ENCODE data around the gene STXBP2. TPM values are rescaled to one million over a fixed set of nuclear protein-coding genes. Genes with fewer than 3 reads are reported as not detected.

The STXBP2 gene
- total and polyA plus RNA-seq, 4 donors, result 25.9 to 32.7 (median 27.2) TPM

DNA sequence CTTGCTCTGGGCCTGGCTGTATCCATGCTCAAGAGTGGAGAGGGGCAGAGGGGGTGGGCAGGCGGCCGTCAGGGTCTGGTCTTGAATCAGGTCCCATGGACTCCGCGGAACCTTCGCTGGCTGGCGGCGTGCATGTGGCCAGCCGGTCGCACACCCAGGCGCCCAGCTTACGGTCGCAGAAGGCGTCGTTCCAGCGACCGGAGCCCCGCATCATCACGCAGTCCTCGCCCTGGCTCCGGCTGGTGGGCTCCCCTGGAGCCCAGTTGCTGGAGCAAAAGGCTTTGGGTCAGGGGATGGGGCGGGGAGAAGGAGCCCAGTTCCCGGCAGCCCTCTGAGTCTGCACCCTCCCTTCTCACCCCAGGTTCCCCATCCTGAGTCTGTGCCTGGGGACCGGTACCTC, 52.3 kb downstream of the STXBP2 start:
- Histone ChIP-seq H3K27ac (ENCODE audit: low read depth in 1 of 2, low read length in 2 of 2) (no peak overlapping the region), H3K4me3 (ENCODE audit: low read depth in 1 of 3, low read length in 3 of 3) (no peak overlapping the region), H3K4me1 (ENCODE audit: control insufficient read depth in 4 of 4, insufficient read depth in 4 of 4, low read length in 3 of 4) (no peaks in the 10 kb centered on the region), H3K36me3 (ENCODE audit: control insufficient read depth in 4 of 4, insufficient read depth in 3 of 4, low read depth in 1 of 4, low read length in 3 of 4) (no peaks in the 10 kb centered on the region), H3K9me3 (ENCODE audit: control insufficient read depth in 4 of 4, low read length in 3 of 4) (no peaks in the 10 kb centered on the region), H3K9ac (ENCODE audit: low read depth in 1 of 2, low read length in 2 of 2) (no peak overlapping the region), H3K27me3 (ENCODE audit: control insufficient read depth in 4 of 4, insufficient read depth in 4 of 4, low read length in 3 of 4) (no peaks in the 10 kb centered on the region)
- 34% methylated on average over 23 of the region's 23 CpGs for WGBS
- no peak for DNase-seq (ENCODE audit: low spot score)
- TF ChIP-seq, protein P1, sequence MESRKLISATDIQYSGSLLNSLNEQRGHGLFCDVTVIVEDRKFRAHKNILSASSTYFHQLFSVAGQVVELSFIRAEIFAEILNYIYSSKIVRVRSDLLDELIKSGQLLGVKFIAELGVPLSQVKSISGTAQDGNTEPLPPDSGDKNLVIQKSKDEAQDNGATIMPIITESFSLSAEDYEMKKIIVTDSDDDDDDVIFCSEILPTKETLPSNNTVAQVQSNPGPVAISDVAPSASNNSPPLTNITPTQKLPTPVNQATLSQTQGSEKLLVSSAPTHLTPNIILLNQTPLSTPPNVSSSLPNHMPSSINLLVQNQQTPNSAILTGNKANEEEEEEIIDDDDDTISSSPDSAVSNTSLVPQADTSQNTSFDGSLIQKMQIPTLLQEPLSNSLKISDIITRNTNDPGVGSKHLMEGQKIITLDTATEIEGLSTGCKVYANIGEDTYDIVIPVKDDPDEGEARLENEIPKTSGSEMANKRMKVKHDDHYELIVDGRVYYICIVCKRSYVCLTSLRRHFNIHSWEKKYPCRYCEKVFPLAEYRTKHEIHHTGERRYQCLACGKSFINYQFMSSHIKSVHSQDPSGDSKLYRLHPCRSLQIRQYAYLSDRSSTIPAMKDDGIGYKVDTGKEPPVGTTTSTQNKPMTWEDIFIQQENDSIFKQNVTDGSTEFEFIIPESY (IDR thresholded peaks at IDR 0.05), result no peak
- TF ChIP-seq GABPA (IDR thresholded peaks at IDR 0.05 in 1 of 2, conservative IDR thresholded peaks at IDR 0.05 in 1 of 2), result no peak
- no peak for TF ChIP-seq TAF1 (conservative IDR thresholded peaks at IDR 0.05)
- TF ChIP-seq HNF4A (conservative IDR thresholded peaks at IDR 0.05), result no peak
- TF ChIP-seq FOXA2 (IDR thresholded peaks at IDR 0.05), result no peak
- no peak for TF ChIP-seq HNF4G (IDR thresholded peaks at IDR 0.05)
- TF ChIP-seq JUND (IDR thresholded peaks at IDR 0.05), result no peak
- TF ChIP-seq, protein P2, sequence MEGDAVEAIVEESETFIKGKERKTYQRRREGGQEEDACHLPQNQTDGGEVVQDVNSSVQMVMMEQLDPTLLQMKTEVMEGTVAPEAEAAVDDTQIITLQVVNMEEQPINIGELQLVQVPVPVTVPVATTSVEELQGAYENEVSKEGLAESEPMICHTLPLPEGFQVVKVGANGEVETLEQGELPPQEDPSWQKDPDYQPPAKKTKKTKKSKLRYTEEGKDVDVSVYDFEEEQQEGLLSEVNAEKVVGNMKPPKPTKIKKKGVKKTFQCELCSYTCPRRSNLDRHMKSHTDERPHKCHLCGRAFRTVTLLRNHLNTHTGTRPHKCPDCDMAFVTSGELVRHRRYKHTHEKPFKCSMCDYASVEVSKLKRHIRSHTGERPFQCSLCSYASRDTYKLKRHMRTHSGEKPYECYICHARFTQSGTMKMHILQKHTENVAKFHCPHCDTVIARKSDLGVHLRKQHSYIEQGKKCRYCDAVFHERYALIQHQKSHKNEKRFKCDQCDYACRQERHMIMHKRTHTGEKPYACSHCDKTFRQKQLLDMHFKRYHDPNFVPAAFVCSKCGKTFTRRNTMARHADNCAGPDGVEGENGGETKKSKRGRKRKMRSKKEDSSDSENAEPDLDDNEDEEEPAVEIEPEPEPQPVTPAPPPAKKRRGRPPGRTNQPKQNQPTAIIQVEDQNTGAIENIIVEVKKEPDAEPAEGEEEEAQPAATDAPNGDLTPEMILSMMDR (IDR thresholded peaks at IDR 0.05; ENCODE audit: low read depth, low read length, missing input control), result no peak
- TF ChIP-seq RAD21 (IDR thresholded peaks at IDR 0.05), result no peak
- TF ChIP-seq RXRA (IDR thresholded peaks at IDR 0.05), result no peak
- TF ChIP-seq SP1 (IDR thresholded peaks at IDR 0.05), result no peak
- TF ChIP-seq EGR1 (IDR thresholded peaks at IDR 0.05; ENCODE audit: low read depth in 2 of 2), result no peak
- no peak for TF ChIP-seq FOXA1 (IDR thresholded peaks at IDR 0.05)
- TF ChIP-seq, protein P3, sequence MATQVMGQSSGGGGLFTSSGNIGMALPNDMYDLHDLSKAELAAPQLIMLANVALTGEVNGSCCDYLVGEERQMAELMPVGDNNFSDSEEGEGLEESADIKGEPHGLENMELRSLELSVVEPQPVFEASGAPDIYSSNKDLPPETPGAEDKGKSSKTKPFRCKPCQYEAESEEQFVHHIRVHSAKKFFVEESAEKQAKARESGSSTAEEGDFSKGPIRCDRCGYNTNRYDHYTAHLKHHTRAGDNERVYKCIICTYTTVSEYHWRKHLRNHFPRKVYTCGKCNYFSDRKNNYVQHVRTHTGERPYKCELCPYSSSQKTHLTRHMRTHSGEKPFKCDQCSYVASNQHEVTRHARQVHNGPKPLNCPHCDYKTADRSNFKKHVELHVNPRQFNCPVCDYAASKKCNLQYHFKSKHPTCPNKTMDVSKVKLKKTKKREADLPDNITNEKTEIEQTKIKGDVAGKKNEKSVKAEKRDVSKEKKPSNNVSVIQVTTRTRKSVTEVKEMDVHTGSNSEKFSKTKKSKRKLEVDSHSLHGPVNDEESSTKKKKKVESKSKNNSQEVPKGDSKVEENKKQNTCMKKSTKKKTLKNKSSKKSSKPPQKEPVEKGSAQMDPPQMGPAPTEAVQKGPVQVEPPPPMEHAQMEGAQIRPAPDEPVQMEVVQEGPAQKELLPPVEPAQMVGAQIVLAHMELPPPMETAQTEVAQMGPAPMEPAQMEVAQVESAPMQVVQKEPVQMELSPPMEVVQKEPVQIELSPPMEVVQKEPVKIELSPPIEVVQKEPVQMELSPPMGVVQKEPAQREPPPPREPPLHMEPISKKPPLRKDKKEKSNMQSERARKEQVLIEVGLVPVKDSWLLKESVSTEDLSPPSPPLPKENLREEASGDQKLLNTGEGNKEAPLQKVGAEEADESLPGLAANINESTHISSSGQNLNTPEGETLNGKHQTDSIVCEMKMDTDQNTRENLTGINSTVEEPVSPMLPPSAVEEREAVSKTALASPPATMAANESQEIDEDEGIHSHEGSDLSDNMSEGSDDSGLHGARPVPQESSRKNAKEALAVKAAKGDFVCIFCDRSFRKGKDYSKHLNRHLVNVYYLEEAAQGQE (IDR thresholded peaks at IDR 0.05), result no peak
- TF ChIP-seq, protein P4, sequence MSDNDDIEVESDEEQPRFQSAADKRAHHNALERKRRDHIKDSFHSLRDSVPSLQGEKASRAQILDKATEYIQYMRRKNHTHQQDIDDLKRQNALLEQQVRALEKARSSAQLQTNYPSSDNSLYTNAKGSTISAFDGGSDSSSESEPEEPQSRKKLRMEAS (IDR thresholded peaks at IDR 0.05), result no peak

DNA sequence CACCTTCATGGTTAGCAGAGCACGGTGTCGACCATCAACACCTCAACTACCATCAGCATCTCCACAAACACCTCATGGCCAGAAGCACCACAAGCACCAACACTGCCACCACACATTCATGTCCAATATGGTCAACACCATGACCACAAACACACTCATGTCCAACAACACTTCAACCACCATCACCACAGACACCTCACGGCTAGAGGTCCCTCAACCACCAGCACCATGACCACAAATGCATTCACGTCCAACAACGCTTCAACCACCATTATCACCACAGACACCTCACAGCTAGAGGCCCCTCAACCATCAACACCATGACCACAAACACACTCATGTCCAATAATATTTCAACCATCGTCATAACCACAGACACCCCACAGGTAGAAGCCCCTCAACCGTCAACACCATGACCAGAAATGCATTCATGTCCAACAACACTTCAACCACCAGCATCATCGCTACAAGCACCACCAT, 53.9 kb downstream of the STXBP2 start:
- WGBS, result 88% methylated on average over 8 of the region's 8 CpGs
- H3K27ac ChIP-seq (ENCODE audit: low read depth in 1 of 2, low read length in 2 of 2), result no peak overlapping the region

More for the DNA sequence above, 53.9 kb downstream of the STXBP2 start:
- no peak overlapping the region for H3K4me3 ChIP-seq (ENCODE audit: low read depth in 1 of 3, low read length in 3 of 3)
- TF ChIP-seq HNF4G (IDR thresholded peaks at IDR 0.05) (no peak), YY1 (IDR thresholded peaks at IDR 0.05) (no peak)
- H3K27me3 ChIP-seq (ENCODE audit: control insufficient read depth in 4 of 4, insufficient read depth in 4 of 4, low read length in 3 of 4), result no peaks in the 10 kb centered on the region
- no peak for DNase-seq (ENCODE audit: low spot score)
- no peaks in the 10 kb centered on the region for H3K36me3 ChIP-seq (ENCODE audit: control insufficient read depth in 4 of 4, insufficient read depth in 3 of 4, low read depth in 1 of 4, low read length in 3 of 4)
- no peak overlapping the region for H3K9ac ChIP-seq (ENCODE audit: low read depth in 1 of 2, low read length in 2 of 2)
- H3K9me3 ChIP-seq (ENCODE audit: control insufficient read depth in 4 of 4, low read length in 3 of 4), result no peaks in the 10 kb centered on the region
- no peaks in the 10 kb centered on the region for H3K4me1 ChIP-seq (ENCODE audit: control insufficient read depth in 4 of 4, insufficient read depth in 4 of 4, low read length in 3 of 4)
